SK-N-SH (cell line): ENCODE measurements around the gene DCAF5. TPM values are rescaled to one million over a fixed set of nuclear protein-coding genes. Genes with fewer than 3 reads are reported as not detected.
A peak's percentile ranks its signal among the peaks of the same experiment; 100 is the strongest.

Experiments
- CTCF ChIA-PET: fragments of 300-600, 350-600 bp; formaldehyde crosslinking; extraction: SDS; loops from one replicate; lab custom pipeline; 2021; lab: Yijun Ruan, JAX
- POLR2A ChIA-PET: fragments of 350-600 bp; sonication (Branson Sonifier 250); formaldehyde crosslinking; extraction: SDS; loops from one replicate; lab custom pipeline; 2020; ENCODE audit warnings: antibody characterized with exemption, inconsistent platforms; lab: Yijun Ruan, JAX
- DNase-seq: peaks from one replicate; pipeline ENCODE4 v3.0.0; 2012
- H2AFZ ChIP-seq: fragments of 200-600 bp; sonication (generic); 2 replicates; pipeline ENCODE4 v1.8.1; 2016; ENCODE audit warnings: antibody characterized with exemption, mild to moderate bottlenecking, low read depth
- H3F3A ChIP-seq: fragments of 200-600 bp; sonication (generic); replicated peaks from 2 replicates; pipeline ENCODE3; 2016; ENCODE audit warnings: antibody characterized with exemption, mild to moderate bottlenecking; ENCODE audit not compliant: insufficient read depth
- H3K27ac ChIP-seq, 2 experiments: fragments of 200-500 bp in 1 of 2; fragments of 200-600 bp in 1 of 2; sonication (Bioruptor generic) in 1 of 2; sonication (generic), shearing (Covaris generic) in 1 of 2; 2 replicates each; pipeline versions ENCODE4 v1.5.1 to v1.6.1; 2014 to 2016; ENCODE audit warnings: low read depth in 2 of 2, inconsistent platforms in 1 of 2, low read length in 1 of 2, mild to moderate bottlenecking in 1 of 2, mixed read lengths in 1 of 2
- H3K27me3 ChIP-seq: fragments of 200-600 bp; sonication (generic), shearing (Covaris generic); 2 replicates; pipeline ENCODE4 v1.6.1; 2016; ENCODE audit warnings: mixed run types; ENCODE audit not compliant: insufficient read depth
- H3K36me3 ChIP-seq, 2 experiments: fragments of 200-500 bp in 1 of 2; fragments of 200-600 bp in 1 of 2; sonication (Bioruptor generic) in 1 of 2; sonication (generic) in 1 of 2; replicated peaks in 1 of 2; 2 replicates each; pipeline versions ENCODE3 to v1.5.1; 2014 to 2016; ENCODE audit warnings: low read length in 1 of 2, mild to moderate bottlenecking in 1 of 2; ENCODE audit not compliant: insufficient read depth in 2 of 2, control insufficient read depth in 1 of 2
- H3K4me1 ChIP-seq, 2 experiments: fragments of 200-500 bp in 1 of 2; fragments of 200-600 bp in 1 of 2; sonication (Bioruptor generic) in 1 of 2; sonication (generic), shearing (Covaris generic) in 1 of 2; 2 replicates each; pipeline versions ENCODE4 v1.5.1 to v1.6.1; 2014 to 2016; ENCODE audit warnings: low read depth in 1 of 2, low read length in 1 of 2, mixed run types in 1 of 2; ENCODE audit not compliant: insufficient read depth in 2 of 2, control insufficient read depth in 1 of 2
- H3K4me2 ChIP-seq: fragments of 200-600 bp; sonication (generic), shearing (Covaris generic); 2 replicates; pipeline ENCODE4 v1.6.1; 2017; ENCODE audit warnings: mixed run types
- H3K4me3 ChIP-seq, 2 experiments: fragments of 200-500 bp in 1 of 2; fragments of 200-600 bp in 1 of 2; sonication (Bioruptor generic) in 1 of 2; sonication (generic), shearing (Covaris generic) in 1 of 2; 2 replicates each; pipeline versions ENCODE4 v1.5.1 to v1.8.1; 2014 to 2016; ENCODE audit warnings: low read depth in 2 of 2, inconsistent platforms in 1 of 2, low read length in 1 of 2, mild to moderate bottlenecking in 1 of 2, mixed read lengths in 1 of 2, moderate library complexity in 1 of 2
- H3K79me2 ChIP-seq: fragments of 200-600 bp; sonication (generic); 2 replicates; pipeline ENCODE4 v1.8.1; 2017; ENCODE audit warnings: mild to moderate bottlenecking; ENCODE audit not compliant: insufficient read depth
- H3K9ac ChIP-seq: fragments of 200-600 bp; sonication (generic); 2 replicates; pipeline ENCODE4 v1.6.1; 2017; ENCODE audit warnings: mixed run types
- H3K9me2 ChIP-seq: fragments of 200-600 bp; sonication (generic); 2 replicates; pipeline ENCODE4 v1.6.1; 2017; ENCODE audit warnings: mixed run types
- H3K9me3 ChIP-seq: fragments of 200-600 bp; sonication (generic); 2 replicates; pipeline ENCODE4 v1.6.1; 2017; ENCODE audit warnings: mixed run types, mild to moderate bottlenecking, moderate library complexity
- H4K20me1 ChIP-seq: fragments of 200-600 bp; sonication (generic); 2 replicates; pipeline ENCODE4 v1.6.1; 2017; ENCODE audit warnings: mild to moderate bottlenecking, mixed run types; ENCODE audit not compliant: insufficient read depth
- ELF1 ChIP-seq: IDR thresholded peaks from 2 replicates; pipeline ENCODE4 v1.4.0; 2012
- GABPA ChIP-seq: IDR thresholded peaks from 2 replicates; pipeline ENCODE4 v1.4.0; 2012; ENCODE audit warnings: low read depth, mild to moderate bottlenecking
- MAX ChIP-seq: IDR thresholded peaks from 2 replicates; pipeline ENCODE4 v1.4.0; 2012; ENCODE audit warnings: low read depth
- MXI1 ChIP-seq: IDR thresholded peaks from 2 replicates; pipeline ENCODE4 v1.6.1; 2012; ENCODE audit warnings: mild to moderate bottlenecking, low read depth, low read length, improper control_type of control experiment
- NRF1 ChIP-seq: IDR thresholded peaks from 2 replicates; pipeline ENCODE4 v1.6.1; 2012; ENCODE audit warnings: low read depth, mild to moderate bottlenecking, low read length
- PBX3 ChIP-seq: IDR thresholded peaks from 2 replicates; pipeline ENCODE4; 2012
- POLR2AphosphoS5 ChIP-seq: IDR thresholded peaks from 2 replicates; pipeline ENCODE4 v1.6.1; 2012; ENCODE audit warnings: low read depth, low read length
- RFX5 ChIP-seq: IDR thresholded peaks from 2 replicates; pipeline ENCODE4 v1.6.1; 2012; ENCODE audit warnings: mild to moderate bottlenecking, improper control_type of control experiment, low read length
- RXRA ChIP-seq: IDR thresholded peaks from 2 replicates; pipeline ENCODE4 v1.4.0; 2012; ENCODE audit warnings: low read depth, mild to moderate bottlenecking, borderline replicate concordance
- SIN3A ChIP-seq: IDR thresholded peaks from 2 replicates; pipeline ENCODE4 v1.6.1; 2012; ENCODE audit warnings: low read depth, mild to moderate bottlenecking, low read length, moderate library complexity, borderline replicate concordance
- SMC3 ChIP-seq: IDR thresholded peaks from 2 replicates; pipeline ENCODE4 v1.6.1; 2012; ENCODE audit warnings: low read depth, low read length, improper control_type of control experiment
- TCF12 ChIP-seq: IDR thresholded peaks from 2 replicates; pipeline ENCODE4 v1.4.0; 2012
- USF1 ChIP-seq: IDR thresholded peaks from 2 replicates; pipeline ENCODE4 v1.4.0; 2012; ENCODE audit warnings: low read depth, borderline replicate concordance
- WGBS: methylation state at CpG from one replicate; pipeline ENCODE4 v1.1.6; 2017; ENCODE audit warnings: low lambda C conversion rate; 5-methylcytosine and 5-hydroxymethylcytosine counted together
- polyA plus RNA-seq, 3 experiments: library from polyadenylated mRNA; depleted of rRNA; stranded (reverse); fragments of >200 nt; gene quantifications; 2 replicates each; pipeline ENCODE4 v1.2.3, GENCODE V29; 2012

DCAF5 gene
- polyA plus RNA-seq, 1 of the 3 experiments (the other 2 are of a cell fraction) = 26.7 TPM

- POLR2A ChIA-PET = interaction anchor here (0.8 kb wide), 1 partner anchor 245 kb away, joined by 3 read pairs; the partner anchor contains the start of genes ERH and SLC39A9
- TF ChIP-seq SMC3 (no peak), USF1 (peak; percentile 29; the same call in 1 of the 2 replicates), MXI1 (peak; percentile 76), PBX3 (peak; percentile 51; the same call in 1 of the 2 replicates), RXRA (no peak), POLR2AphosphoS5 (peak; percentile 60), SIN3A (peak; percentile 89), NRF1 (peak; percentile 25; the same call in 1 of the 2 replicates), MAX (peak; percentile 63), TCF12 (peak; percentile 23; the same call in 1 of the 2 replicates), ELF1 (peak; percentile 82), RFX5 (no peak), GABPA (peak; percentile 54)
- peak overlapping the region; percentile 91 for H3K9ac ChIP-seq
These were observed 393 bp upstream of the DCAF5 start for GRCh38 chr14:69153152-69153872.

More at GRCh38 chr14:69153152-69153872, 393 bp upstream of the DCAF5 start:
- Histone ChIP-seq H3K4me2 (peak overlapping the region; percentile 91), H3F3A (peaks cover 14% of the 10 kb centered on the region), H3K36me3 (peaks cover under 1 to 8% of the 10 kb centered on the region in 2 experiments), H3K9me2 (no peaks in the 10 kb centered on the region), H3K9me3 (no peaks in the 10 kb centered on the region), H2AFZ (peak overlapping the region; percentile 91), H3K27ac (peak overlapping the region; percentile 86), H3K79me2 (peaks cover 42% of the 10 kb centered on the region), H3K4me1 (peaks cover 18 to 19% of the 10 kb centered on the region in 2 experiments; a peak in 3 of 4 replicates), H4K20me1 (peaks cover 23% of the 10 kb centered on the region), H3K27me3 (no peaks in the 10 kb centered on the region), H3K4me3 (peak overlapping the region; percentile 88 to 91)
- CTCF ChIA-PET = interaction anchor here (1.0 to 4.7 kb wide), 4 partner anchors 16 to 242 kb away, joined by 3 to 66 read pairs (median 4); no protein-coding TSS in a partner anchor
- 4% methylated on average over 14 of the region's 72 CpGs for WGBS
- peak; percentile 96 for DNase-seq
